Dendritic cell treated with granulocyte-macrophage colony-stimulating factor and Interleukin-4, amounts not matched to agents 40 ng/mL and 50 ng/mL, for 4 days (primary cell): ENCODE measurements around the gene NOP14.

Experiments
- H3K27ac Mint-ChIP-seq: one replicate; pipeline ENCODE4 v1.8.0; 2022; ENCODE audit warnings: mild to moderate bottlenecking, mixed read lengths
- H3K27me3 Mint-ChIP-seq: one replicate; pipeline ENCODE4 v1.8.0; 2022; ENCODE audit warnings: mild to moderate bottlenecking, mixed read lengths
- H3K36me3 Mint-ChIP-seq: one replicate; pipeline ENCODE4 v1.8.0; 2022; ENCODE audit warnings: low read depth, mixed read lengths
- H3K4me1 Mint-ChIP-seq: one replicate; pipeline ENCODE4 v1.8.0; 2022; ENCODE audit warnings: low read depth, mixed read lengths
- H3K4me3 Mint-ChIP-seq: one replicate; pipeline ENCODE4 v1.8.0; 2022; ENCODE audit warnings: mild to moderate bottlenecking, moderate library complexity, mixed read lengths
- H3K9me3 Mint-ChIP-seq: one replicate; pipeline ENCODE4 v1.8.0; 2022; ENCODE audit warnings: mixed read lengths
- intact Hi-C: fragments of 100-400 bp; cut with micrococcal nuclease; formaldehyde crosslinking; loops from one replicate; pipeline ENCODE4 v1.15.0; 2022

NOP14 gene

GRCh38 chr4:2891294-2891693 lies 71.9 kb downstream of the NOP14 start:
- H3K27ac Mint-ChIP-seq = no peak overlapping the region
- peaks cover 81% of the 10 kb centered on the region for H3K36me3 Mint-ChIP-seq
- no peaks in the 10 kb centered on the region for H3K9me3 Mint-ChIP-seq
- peaks cover 24% of the 10 kb centered on the region for H3K4me1 Mint-ChIP-seq
- H3K27me3 Mint-ChIP-seq = no peaks in the 10 kb centered on the region
- intact Hi-C loops = no loop called here
- H3K4me3 Mint-ChIP-seq = no peak overlapping the region

DNA sequence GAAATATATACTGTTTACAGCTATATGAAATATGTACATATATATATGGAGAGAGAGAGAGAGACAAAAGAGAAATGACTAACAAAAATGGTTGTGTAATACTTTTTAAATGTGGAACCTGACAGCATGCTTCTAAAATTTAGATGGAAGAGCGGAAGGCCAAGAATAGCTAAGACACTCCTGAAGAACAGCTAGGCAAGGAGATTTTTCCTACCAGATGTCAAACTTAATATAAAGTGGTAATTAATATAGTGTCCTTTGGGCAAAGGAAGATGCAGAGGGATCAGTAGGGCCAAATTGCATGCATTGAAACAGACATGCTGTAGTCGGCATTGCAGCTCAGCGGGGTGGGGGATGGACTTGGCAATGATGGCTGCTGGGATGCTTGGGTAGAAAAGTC lies 74.3 kb downstream of the NOP14 start:
- Mint-ChIP-seq H3K27ac (no peak overlapping the region), H3K4me3 (no peak overlapping the region), H3K27me3 (no peaks in the 10 kb centered on the region), H3K9me3 (no peaks in the 10 kb centered on the region), H3K4me1 (peaks cover 24% of the 10 kb centered on the region), H3K36me3 (peaks cover 81% of the 10 kb centered on the region)
- intact Hi-C loops = no loop called here
